H9 (cell line): ENCODE measurements around the gene PLEK2. TPM values are rescaled to one million over a fixed set of nuclear protein-coding genes. Genes with fewer than 3 reads are reported as not detected.

Experiments used
- DNase-seq: peaks from one replicate; pipeline ENCODE4 v3.0.0-alpha.2; 2017
- H2AFZ ChIP-seq: one replicate; pipeline ENCODE4 v1.6.1; 2013; ENCODE audit warnings: mild to moderate bottlenecking, low read length, control low read depth, moderate library complexity
- H2AK5ac ChIP-seq: 2 replicates; pipeline ENCODE4 v1.6.1; 2013; ENCODE audit warnings: low read length, control low read depth, mixed read lengths; ENCODE audit not compliant: insufficient read length
- H2BK120ac ChIP-seq: one replicate; pipeline ENCODE4 v1.6.1; 2013; ENCODE audit warnings: low read depth, mild to moderate bottlenecking, low read length, control low read depth, inconsistent platforms; ENCODE audit not compliant: poor library complexity, severe bottlenecking
- H2BK12ac ChIP-seq: 2 replicates; pipeline ENCODE4 v1.6.1; 2013; ENCODE audit warnings: low read length, control low read depth, mixed read lengths, low read depth; ENCODE audit not compliant: insufficient read length
- H2BK15ac ChIP-seq: 2 replicates; pipeline ENCODE4 v1.6.1; 2013; ENCODE audit warnings: low read depth, low read length, control low read depth
- H2BK20ac ChIP-seq: one replicate; pipeline ENCODE4 v1.6.1; 2013; ENCODE audit warnings: low read depth, mild to moderate bottlenecking, low read length, control low read depth, inconsistent platforms; ENCODE audit not compliant: poor library complexity, severe bottlenecking
- H2BK5ac ChIP-seq: 2 replicates; pipeline ENCODE4 v1.6.1; 2013; ENCODE audit warnings: low read length, control low read depth, mixed read lengths; ENCODE audit not compliant: insufficient read length
- H3K14ac ChIP-seq: 2 replicates; pipeline ENCODE4 v1.6.1; 2013; ENCODE audit warnings: low read length, control low read depth; ENCODE audit not compliant: insufficient read depth
- H3K18ac ChIP-seq: 2 replicates; pipeline ENCODE4 v1.6.1; 2013; ENCODE audit warnings: low read depth, mild to moderate bottlenecking, mixed read lengths, low read length, control low read depth; ENCODE audit not compliant: insufficient read length
- H3K23ac ChIP-seq: 2 replicates; pipeline ENCODE4 v1.6.1; 2013; ENCODE audit warnings: low read length, control low read depth, mixed read lengths, low read depth; ENCODE audit not compliant: insufficient read length
- H3K23me2 ChIP-seq: 2 replicates; pipeline ENCODE4 v1.6.1; 2013; ENCODE audit warnings: low read depth, mild to moderate bottlenecking, mixed read lengths, low read length, control low read depth; ENCODE audit not compliant: insufficient read length, poor library complexity, severe bottlenecking
- H3K27ac ChIP-seq: 2 replicates; pipeline ENCODE4 v1.5.1; 2013; ENCODE audit warnings: low read length, control low read depth, mixed read lengths, low read depth; ENCODE audit not compliant: insufficient read length
- H3K27me3 ChIP-seq: 2 replicates; pipeline ENCODE4 v1.6.1; 2013; ENCODE audit warnings: low read length, control low read depth, inconsistent platforms; ENCODE audit not compliant: insufficient read depth
- H3K4ac ChIP-seq: 2 replicates; pipeline ENCODE4 v1.6.1; 2013; ENCODE audit warnings: low read depth, mild to moderate bottlenecking, control low read depth, inconsistent platforms, low read length, moderate library complexity
- H3K4me1 ChIP-seq: 2 replicates; pipeline ENCODE4 v1.6.1; 2013; ENCODE audit warnings: low read length, control low read depth, inconsistent platforms; ENCODE audit not compliant: insufficient read depth
- H3K4me2 ChIP-seq: 2 replicates; pipeline ENCODE4 v1.6.1; 2013; ENCODE audit warnings: low read length, control low read depth, mixed read lengths; ENCODE audit not compliant: insufficient read length, insufficient read depth
- H3K56ac ChIP-seq: 2 replicates; pipeline ENCODE4 v1.6.1; 2013; ENCODE audit warnings: low read depth, mild to moderate bottlenecking, mixed read lengths, low read length, control low read depth; ENCODE audit not compliant: insufficient read length
- H3K79me1 ChIP-seq: 2 replicates; pipeline ENCODE4 v1.6.1; 2013; ENCODE audit warnings: low read depth, mild to moderate bottlenecking, moderate library complexity, low read length, control low read depth, inconsistent platforms; ENCODE audit not compliant: insufficient read depth, poor library complexity, severe bottlenecking
- H3K79me2 ChIP-seq: 2 replicates; pipeline ENCODE4 v1.6.1; 2013; ENCODE audit warnings: low read length, control low read depth, inconsistent platforms; ENCODE audit not compliant: insufficient read depth
- H3K9ac ChIP-seq: 2 replicates; pipeline ENCODE4 v1.6.1; 2013; ENCODE audit warnings: low read length, control low read depth, mixed read lengths; ENCODE audit not compliant: insufficient read length; ENCODE audit errors: extremely low read depth
- H3K9me3 ChIP-seq: one replicate; pipeline ENCODE4 v1.6.1; 2013; ENCODE audit warnings: low read depth, low read length, inconsistent platforms; ENCODE audit not compliant: control insufficient read depth
- H3T11ph ChIP-seq: one replicate; pipeline ENCODE4 v1.6.1; 2013; ENCODE audit warnings: mild to moderate bottlenecking, low read length, control low read depth, inconsistent platforms
- H4K20me1 ChIP-seq: one replicate; pipeline ENCODE4 v1.6.1; 2013; ENCODE audit not compliant: control insufficient read depth, insufficient read length, insufficient read depth
- H4K5ac ChIP-seq: 2 replicates; pipeline ENCODE4 v1.6.1; 2013; ENCODE audit warnings: low read depth, mild to moderate bottlenecking, mixed read lengths, low read length, control low read depth; ENCODE audit not compliant: insufficient read length
- H4K8ac ChIP-seq: replicated peaks from 2 replicates; pipeline ENCODE4 v1.6.1; 2013; ENCODE audit warnings: low read length, control low read depth, mixed read lengths, low read depth; ENCODE audit not compliant: insufficient read length
- H4K91ac ChIP-seq: 2 replicates; pipeline ENCODE4 v1.6.1; 2013; ENCODE audit warnings: low read depth, mild to moderate bottlenecking, moderate library complexity, mixed read lengths, low read length, control low read depth; ENCODE audit not compliant: insufficient read length
- H3K27ac Mint-ChIP-seq, 3 experiments: 2 replicates in 2 of 3; 3 replicates in 1 of 3; pipeline ENCODE4 v1.8.0; 2020 to 2021; ENCODE audit warnings: mixed read lengths in 3 of 3, mild to moderate bottlenecking in 1 of 3, moderate library complexity in 1 of 3
- H3K27me3 Mint-ChIP-seq: 2 replicates; pipeline ENCODE4 v1.8.0; 2021; ENCODE audit warnings: low read depth, mild to moderate bottlenecking, moderate library complexity, mixed read lengths
- H3K36me3 Mint-ChIP-seq, 3 experiments: 2 replicates in 2 of 3; 3 replicates in 1 of 3; pipeline ENCODE4 v1.8.0; 2020 to 2021; ENCODE audit warnings: low read depth in 3 of 3, mixed read lengths in 3 of 3; ENCODE audit not compliant: insufficient read depth in 1 of 3
- H3K4me1 Mint-ChIP-seq, 2 experiments: 2 replicates each; pipeline ENCODE4 v1.8.0; 2020; ENCODE audit warnings: mixed read lengths in 2 of 2
- H3K4me3 Mint-ChIP-seq, 2 experiments: 2 replicates in 1 of 2; 3 replicates in 1 of 2; pipeline ENCODE4 v1.8.0; 2020 to 2021; ENCODE audit warnings: mild to moderate bottlenecking in 2 of 2, mixed read lengths in 2 of 2, moderate library complexity in 1 of 2
- H3K9me3 Mint-ChIP-seq, 2 experiments: 2 replicates in 1 of 2; 3 replicates in 1 of 2; pipeline ENCODE4 v1.8.0; 2020; ENCODE audit warnings: mild to moderate bottlenecking in 2 of 2, mixed read lengths in 2 of 2, moderate library complexity in 1 of 2
- CTCF ChIP-seq: fragments of 200-600 bp; sonication (generic); conservative IDR thresholded peaks from 3 replicates; pipeline ENCODE4 v1.8.0; 2021; ENCODE audit warnings: antibody characterized with exemption, mild to moderate bottlenecking
- WGBS: extraction: QIAGEN DNeasy Blood & Tissue Kit; methylation state at CpG from one replicate; pipeline ENCODE4 v1.1.7; 2013; ENCODE audit warnings: missing lambda C conversion rate, low lambda C conversion rate, mixed read lengths; ENCODE audit not compliant: insufficient read length; ENCODE audit errors: extremely low coverage; 5-methylcytosine and 5-hydroxymethylcytosine counted together
- total RNA-seq: library from RNA; stranded (reverse); gene quantifications from 2 replicates; pipeline ENCODE4 v1.2.1, GENCODE V29; 2021

The PLEK2 gene
- total RNA-seq, 1 experiment from 2014 or later, result not detected

- Histone ChIP-seq H3K18ac (no peak overlapping the region), H4K20me1 (no peaks in the 10 kb centered on the region), H2BK15ac (no peak overlapping the region), H3K4ac (no peak overlapping the region), H3K9ac (no peak overlapping the region), H2BK120ac (no peak overlapping the region), H3K4me2 (no peak overlapping the region), H3K4me1 (peaks cover 5% of the 10 kb centered on the region), H2AFZ (no peak overlapping the region), H3K56ac (no peak overlapping the region), H3T11ph (no peak overlapping the region), H2BK5ac (no peak overlapping the region), H2BK20ac (no peak overlapping the region), H4K91ac (no peak overlapping the region), H3K27ac (no peak overlapping the region), H4K8ac (no peak overlapping the region), H4K5ac (no peak overlapping the region), H2AK5ac (no peak overlapping the region), H3K23ac (no peak overlapping the region), H3K14ac (no peak overlapping the region), H2BK12ac (no peak overlapping the region), H3K9me3 (no peaks in the 10 kb centered on the region), H3K79me1 (no peaks in the 10 kb centered on the region), H3K23me2 (no peaks in the 10 kb centered on the region), H3K79me2 (no peaks in the 10 kb centered on the region), H3K27me3 (no peaks in the 10 kb centered on the region)
- Mint-ChIP-seq H3K27me3 (peaks cover 9% of the 10 kb centered on the region), H3K27ac (no peak overlapping the region), H3K4me1 (peaks cover 17 to 26% of the 10 kb centered on the region in 2 experiments), H3K9me3 (no peaks in the 10 kb centered on the region), H3K36me3 (no peaks in the 10 kb centered on the region), H3K4me3 (no peak overlapping the region)
- WGBS, result no CpG with 5 or more reads among the region's 6 CpGs
- no peak for TF ChIP-seq CTCF
- peak; percentile 84 for DNase-seq
Observed at GRCh38 chr14:67457782-67458181, 45.8 kb upstream of the PLEK2 start.
